Umbilical cord (tissue), 2 donors: Measurements from ENCODE around the gene CX3CR1. TPM values are rescaled to one million over a fixed set of nuclear protein-coding genes. Genes with fewer than 3 reads are reported as not detected.
A peak's percentile ranks its signal among the peaks of the same experiment; 100 is the strongest.

Source experiments
- DNase-seq: peaks from one replicate; pipeline ENCODE4 v3.0.0-alpha.2; 2015; ENCODE audit warnings: low spot score
- total RNA-seq: library from RNA; depleted of rRNA; stranded (reverse); fragments of >200 nt; gene quantifications from one replicate; pipeline ENCODE4 v1.2.3, GENCODE V29; 2014; ENCODE audit warnings: low replicate concordance; ENCODE audit not compliant: insufficient read depth

The CX3CR1 gene
- total RNA-seq, 1 donor from 2014 or later, result 6.5 TPM

GRCh38 chr3:39291903-39292329 lies 12.1 kb upstream of the CX3CR1 start:
- peak; percentile 44 for DNase-seq

- no peak for DNase-seq
Measured at GRCh38 chr3:39290255-39290654, 10.4 kb upstream of the CX3CR1 start.

- no peak for DNase-seq
Measured at GRCh38 chr3:39289107-39289506, 9.3 kb upstream of the CX3CR1 start.

GRCh38 chr3:39288300-39288808 lies 8.5 kb upstream of the CX3CR1 start:
- peak; percentile 84 for DNase-seq

GRCh38 chr3:39287216-39288164 lies 7.7 kb upstream of the CX3CR1 start:
- no peak for DNase-seq

GRCh38 chr3:39286771-39287170 lies 6.9 kb upstream of the CX3CR1 start:
- no peak for DNase-seq

- DNase-seq, result no peak
Measured at GRCh38 chr3:39285332-39285731, 5.5 kb upstream of the CX3CR1 start.

- no peak for DNase-seq
Measured at GRCh38 chr3:39284457-39284881, 4.6 kb upstream of the CX3CR1 start.

GRCh38 chr3:39282057-39282456 lies 2.2 kb upstream of the CX3CR1 start:
- DNase-seq, result peak; percentile 32

- no peak for DNase-seq
Measured at GRCh38 chr3:39281533-39281932, 1.7 kb upstream of the CX3CR1 start.

- DNase-seq, result no peak
Measured at GRCh38 chr3:39280571-39280970, 735 bp upstream of the CX3CR1 start.

- DNase-seq, result no peak
Measured at GRCh38 chr3:39278616-39278935, 1.3 kb downstream of the CX3CR1 start.

- no peak for DNase-seq
Measured at GRCh38 chr3:39277893-39278615, 1.8 kb downstream of the CX3CR1 start.

- no peak for DNase-seq
Measured at GRCh38 chr3:39276746-39277145, 3.1 kb downstream of the CX3CR1 start.

- no peak for DNase-seq
Measured at GRCh38 chr3:39275963-39276593, 3.8 kb downstream of the CX3CR1 start.

GRCh38 chr3:39275052-39275451 lies 4.8 kb downstream of the CX3CR1 start:
- no peak for DNase-seq

- no peak for DNase-seq
Measured at GRCh38 chr3:39273119-39273518, 6.7 kb downstream of the CX3CR1 start.

GRCh38 chr3:39272191-39272590 lies 7.6 kb downstream of the CX3CR1 start:
- DNase-seq, result no peak

GRCh38 chr3:39271363-39271914 lies 8.4 kb downstream of the CX3CR1 start:
- DNase-seq, result no peak

- no peak for DNase-seq
Measured at GRCh38 chr3:39269528-39269927, 10.3 kb downstream of the CX3CR1 start.

- no peak for DNase-seq
Measured at GRCh38 chr3:39268549-39268900, 11.3 kb downstream of the CX3CR1 start.
